ENCODE results near the gene LTO1. TPM values are rescaled to one million over a fixed set of nuclear protein-coding genes. Genes with fewer than 3 reads are reported as not detected.
"Not testable (repeated sequence)": the region's sequence is repeated elsewhere in the genome, so short reads cannot be mapped to it uniquely, and the experiment has no call there.

The LTO1 gene
- total RNA-seq, 1 donor from 2014 or later = 18.9 TPM

DNA sequence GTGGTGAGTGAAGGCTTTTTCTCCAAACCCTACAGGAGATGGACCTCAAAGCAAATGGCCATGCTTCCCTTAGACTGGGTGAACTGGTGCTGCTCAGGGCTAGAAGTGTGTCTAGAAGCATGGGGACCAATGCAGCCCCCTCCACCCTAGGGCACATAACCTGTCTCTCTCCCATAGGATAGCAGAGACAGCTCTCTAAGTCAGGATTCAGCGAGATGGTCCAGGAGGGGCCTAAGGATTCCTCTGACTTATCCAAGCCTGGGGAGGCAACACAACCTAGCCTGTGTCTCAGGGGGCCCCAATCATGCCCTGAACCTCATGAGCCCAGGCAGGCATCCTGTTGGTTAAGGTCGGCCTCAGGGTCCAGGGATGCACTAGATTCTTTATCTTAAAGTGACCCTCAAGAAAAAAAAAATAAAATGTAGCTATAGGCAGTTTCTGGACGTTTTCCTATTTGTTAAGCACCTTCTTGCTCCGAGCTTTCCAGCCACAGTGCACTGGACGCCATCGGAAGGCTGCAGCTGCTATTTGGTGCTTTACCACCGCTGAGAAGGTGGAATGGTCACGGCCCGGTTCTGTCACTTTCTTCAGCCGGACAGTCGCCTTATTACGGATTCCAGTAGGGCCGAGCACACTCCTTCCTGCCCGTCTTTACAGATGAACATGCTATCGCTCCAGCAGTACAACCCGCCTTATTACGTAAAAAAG is 39.2 kb downstream of the LTO1 start:
- no peak for DNase-seq (ENCODE audit: low read depth, low spot score)

DNA sequence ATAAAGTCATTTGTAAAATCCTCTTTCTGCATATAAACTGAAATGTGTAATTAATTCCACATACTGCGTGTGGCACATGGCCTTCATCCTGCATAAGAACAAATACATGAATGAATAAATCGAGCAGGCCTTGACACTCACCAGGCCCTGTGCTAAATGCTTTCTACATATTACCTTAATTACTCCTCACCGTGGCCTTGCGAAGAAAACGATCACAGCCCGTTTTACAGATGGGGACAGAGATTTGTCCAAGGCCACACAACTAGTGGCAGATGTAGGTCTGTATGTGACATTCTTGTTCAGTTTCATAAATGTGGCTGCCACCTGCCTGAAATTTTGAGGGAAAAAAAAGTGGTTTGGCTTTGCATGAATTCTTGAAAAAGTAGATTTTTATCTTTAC is 40.0 kb downstream of the LTO1 start:
- no peak for DNase-seq (ENCODE audit: low read depth, low spot score)

DNA sequence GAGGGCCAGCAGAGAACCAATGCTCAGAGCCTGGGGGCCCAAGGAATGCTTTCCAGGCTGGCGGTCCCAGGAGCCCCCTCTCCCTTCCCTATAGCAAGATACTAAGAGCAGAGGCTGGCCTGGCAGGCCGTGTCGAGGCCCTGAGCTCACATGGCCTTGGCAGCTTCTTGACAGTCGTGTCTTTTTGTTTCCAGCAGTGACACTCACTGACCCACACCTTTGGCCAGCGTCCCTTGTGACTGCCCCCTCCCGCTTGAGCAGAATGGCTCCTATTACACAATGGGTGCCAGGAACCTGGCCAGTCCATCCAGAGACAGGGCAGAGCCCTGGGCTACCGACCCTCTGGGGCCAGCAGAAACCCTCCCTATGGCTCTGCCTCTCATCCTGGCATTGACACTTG is 40.6 kb downstream of the LTO1 start:
- DNase-seq (ENCODE audit: low read depth, low spot score) = no peak

DNA sequence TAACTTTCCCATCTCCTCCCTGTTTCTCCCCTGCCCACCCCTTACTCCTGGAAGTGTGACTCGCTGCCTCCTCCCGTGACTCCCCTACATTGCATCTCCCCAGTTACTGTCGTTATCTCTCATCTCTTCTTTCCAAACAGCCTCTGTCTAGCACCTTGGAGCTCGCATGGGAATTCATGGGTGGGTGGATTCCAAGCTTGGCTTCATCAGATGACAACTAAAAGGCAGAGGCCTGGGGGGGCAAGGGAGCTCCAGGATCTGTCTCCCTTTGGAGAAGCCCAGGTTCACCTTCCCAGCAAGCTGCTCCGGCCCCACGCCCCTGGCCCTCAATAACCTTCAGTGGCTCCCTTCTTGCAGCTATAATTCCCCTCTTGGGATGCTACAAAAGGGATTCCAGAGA is 41.1 kb downstream of the LTO1 start:
- no peak for DNase-seq (ENCODE audit: low read depth, low spot score)

DNA sequence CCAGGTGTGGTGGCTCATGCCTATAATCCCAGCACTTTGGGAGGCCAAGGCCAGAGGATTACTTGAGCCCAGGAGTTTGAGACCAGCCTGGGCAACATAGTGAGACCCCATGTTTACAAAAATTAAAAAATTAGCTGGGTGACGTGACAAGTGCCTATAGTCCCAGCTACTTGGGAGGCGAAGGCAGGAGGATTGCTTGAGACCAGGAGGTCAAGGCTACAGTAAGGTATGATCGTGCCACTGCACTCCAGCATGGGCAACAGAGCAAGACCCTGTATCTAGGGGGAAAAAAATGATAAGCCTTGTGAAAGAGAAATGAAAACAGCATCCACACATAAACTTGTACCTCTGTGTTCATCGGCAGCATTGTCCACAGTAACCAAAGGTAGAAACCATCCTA is 42.3 kb downstream of the LTO1 start:
- DNase-seq (ENCODE audit: low read depth, low spot score) = no peak

DNA sequence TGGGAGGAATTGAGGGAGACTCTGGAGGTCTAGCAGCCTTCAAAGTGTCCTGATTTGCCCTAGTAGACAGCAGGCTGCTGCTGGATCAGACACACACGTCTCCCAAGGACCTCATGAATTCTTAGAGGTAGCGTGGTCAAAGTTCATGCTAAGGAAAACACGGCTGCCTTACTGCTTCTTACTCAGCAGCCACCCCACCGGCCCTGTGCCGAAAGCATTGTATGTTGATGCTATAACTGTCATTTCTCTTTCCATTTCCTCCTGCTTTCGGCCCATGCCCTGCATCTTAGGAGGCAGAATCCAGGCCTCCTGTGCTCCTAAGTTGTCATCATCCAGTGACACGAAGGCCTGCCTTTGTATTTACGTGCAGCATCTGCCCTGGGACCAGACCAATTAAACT is 44.7 kb downstream of the LTO1 start:
- no peak for DNase-seq (ENCODE audit: low read depth, low spot score)

DNA sequence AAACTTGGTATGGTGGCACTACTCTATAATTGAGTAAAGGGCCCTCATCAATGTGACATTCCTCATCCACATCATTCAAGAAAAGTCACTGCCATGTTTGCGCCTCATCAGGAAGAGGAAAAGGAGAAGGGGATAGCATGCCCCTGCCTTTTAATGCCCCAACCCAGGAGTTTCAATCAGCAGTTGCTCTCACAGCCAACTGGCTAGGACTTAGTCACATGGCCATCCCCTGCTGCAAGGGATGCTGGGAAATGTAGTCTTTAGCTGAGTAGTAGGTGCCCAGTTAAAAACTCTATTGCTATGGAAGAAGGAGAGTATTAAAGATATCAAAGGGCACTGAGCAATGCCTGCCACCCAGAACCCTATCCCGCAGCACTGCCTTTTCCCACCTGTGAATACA is 45.1 kb downstream of the LTO1 start:
- DNase-seq (ENCODE audit: low read depth, low spot score) = no peak

DNA sequence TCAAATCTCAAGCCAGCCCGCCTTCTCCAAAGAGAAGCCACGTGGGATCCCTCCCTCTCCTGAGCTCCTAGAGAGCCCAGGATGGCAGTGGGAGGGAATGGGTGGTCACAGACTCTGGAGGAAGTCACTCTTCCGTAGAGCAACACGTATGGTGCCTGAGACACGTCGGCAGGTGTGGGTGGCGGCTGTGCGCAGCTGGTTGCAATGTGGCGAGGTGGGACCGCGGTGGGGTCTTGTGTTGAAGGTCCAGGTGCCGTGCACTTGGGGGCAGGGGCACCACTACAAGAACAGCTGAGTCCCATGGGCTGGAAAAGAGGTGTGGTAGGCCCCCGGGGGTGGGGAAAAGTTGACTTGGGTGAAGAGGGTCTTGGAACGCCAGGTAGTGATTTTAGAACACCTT is 47.6 kb downstream of the LTO1 start:
- DNase-seq (ENCODE audit: low read depth, low spot score) = no peak

DNA sequence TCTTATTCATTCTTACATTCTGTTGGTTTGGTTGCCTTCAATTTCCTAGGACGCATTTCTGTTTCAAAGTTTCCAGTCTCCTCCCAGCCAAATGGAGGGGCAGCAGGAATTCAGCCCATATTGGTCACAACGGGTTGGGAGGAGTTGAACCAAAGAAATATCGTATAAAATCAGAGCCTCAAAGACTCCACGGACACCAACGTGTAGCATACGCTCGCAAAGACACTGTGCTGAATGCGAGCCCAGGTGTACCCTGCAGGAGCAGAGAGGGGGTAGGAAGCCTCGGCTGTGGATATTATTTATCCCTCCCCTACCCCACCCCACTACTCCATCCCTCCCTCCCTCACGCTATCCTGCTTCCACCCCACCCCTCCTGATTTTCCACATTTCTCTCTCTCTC is 49.7 kb downstream of the LTO1 start:
- no peak for DNase-seq (ENCODE audit: low read depth, low spot score)

DNA sequence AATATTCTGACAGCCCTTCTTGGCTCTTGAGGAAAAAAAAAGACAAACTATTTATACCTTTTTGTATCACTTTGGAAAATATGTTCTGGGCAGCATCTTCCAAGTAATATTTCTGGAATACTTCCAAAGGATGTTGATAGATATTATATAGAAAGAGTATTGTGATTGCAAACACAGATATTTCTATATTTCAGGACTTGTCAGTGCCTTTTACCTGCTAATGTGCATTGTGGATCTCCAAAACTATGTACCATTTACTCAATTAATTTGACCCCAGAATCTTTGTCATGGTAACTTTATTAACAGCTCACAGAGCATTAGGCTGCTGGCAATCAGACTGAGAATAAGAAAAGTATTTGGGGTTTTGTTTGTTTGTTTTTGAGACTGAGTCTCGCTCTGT is 50.9 kb downstream of the LTO1 start:
- DNase-seq (ENCODE audit: low read depth, low spot score) = no peak

DNA sequence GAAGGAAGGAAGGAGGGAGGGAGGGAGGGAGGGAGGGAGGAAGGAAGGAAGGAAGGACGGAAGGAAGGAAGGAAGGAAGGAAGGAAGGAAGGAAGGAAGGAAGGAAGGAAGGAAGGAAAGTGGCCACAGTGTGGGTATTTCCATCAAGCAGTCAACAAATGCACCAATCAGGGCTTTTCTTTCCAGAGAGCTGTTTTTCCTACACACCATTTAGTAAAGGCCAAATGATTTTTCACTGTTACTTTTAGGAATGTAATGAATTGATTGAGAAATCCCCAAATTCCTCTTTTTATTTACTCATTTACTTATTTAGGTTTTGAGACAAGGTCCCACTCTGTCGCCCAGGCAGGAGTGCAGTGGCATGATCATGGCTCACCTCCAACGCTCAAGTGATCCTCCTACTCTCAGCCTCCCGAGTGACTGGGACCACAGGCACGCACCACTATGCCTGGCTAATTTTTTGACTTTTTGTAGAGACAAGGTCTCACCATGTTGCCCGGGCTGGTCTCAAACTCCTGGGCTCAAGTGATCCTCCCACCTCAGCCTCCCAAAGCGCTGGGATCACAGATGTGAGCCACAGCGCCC is 53.0 kb downstream of the LTO1 start:
- not testable (repeated sequence) for DNase-seq (ENCODE audit: low read depth, low spot score)

DNA sequence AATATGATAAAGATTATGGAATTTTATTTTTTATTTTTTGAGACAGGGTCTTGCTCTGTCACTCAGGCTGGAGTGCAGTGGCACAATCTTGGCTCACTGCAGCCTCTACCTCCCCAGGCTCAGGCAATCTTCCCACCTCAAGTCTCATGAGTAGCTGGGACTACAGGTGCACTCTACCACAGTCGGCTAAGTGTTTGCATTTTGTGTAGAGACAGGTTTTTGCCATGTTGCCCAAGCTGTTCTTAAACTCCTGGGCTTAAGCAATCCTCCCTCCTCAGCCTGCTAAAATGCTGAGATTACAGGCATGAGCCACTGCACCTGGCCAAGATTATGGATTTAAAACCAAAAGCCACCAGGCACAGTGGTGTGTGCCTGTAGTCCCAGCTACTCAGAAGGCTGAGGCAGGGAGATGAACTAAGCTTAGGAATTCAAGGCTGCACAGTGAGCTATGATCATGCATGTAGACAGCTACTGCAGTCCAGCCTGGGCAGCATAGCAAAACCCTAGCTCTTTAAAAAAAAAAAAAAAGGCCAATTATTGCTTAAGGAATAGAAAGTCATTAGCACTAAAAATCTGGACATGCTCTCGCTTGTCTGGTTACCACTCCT is 54.4 kb downstream of the LTO1 start:
- no peak for DNase-seq (ENCODE audit: low read depth, low spot score)

DNA sequence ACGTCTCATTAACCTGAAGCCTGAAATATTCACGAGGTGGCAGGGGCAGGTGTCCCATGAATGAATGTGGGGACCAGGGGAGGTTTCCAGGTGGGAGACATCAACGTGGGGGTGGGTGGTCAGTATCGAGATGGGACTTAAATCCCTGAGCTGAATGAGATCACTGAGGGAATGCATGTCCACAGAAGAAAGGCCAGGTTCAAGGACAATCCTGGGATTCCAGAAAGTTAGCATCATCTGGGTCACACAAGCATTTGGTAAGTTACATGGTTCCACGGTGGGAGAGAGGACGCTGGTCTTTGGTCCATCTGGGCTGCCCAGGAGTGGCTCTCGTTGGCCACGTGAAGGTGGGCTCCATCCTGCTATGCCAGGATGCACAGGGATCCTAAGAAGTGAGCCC is 56.9 kb downstream of the LTO1 start:
- no peak for DNase-seq (ENCODE audit: low read depth, low spot score)

DNA sequence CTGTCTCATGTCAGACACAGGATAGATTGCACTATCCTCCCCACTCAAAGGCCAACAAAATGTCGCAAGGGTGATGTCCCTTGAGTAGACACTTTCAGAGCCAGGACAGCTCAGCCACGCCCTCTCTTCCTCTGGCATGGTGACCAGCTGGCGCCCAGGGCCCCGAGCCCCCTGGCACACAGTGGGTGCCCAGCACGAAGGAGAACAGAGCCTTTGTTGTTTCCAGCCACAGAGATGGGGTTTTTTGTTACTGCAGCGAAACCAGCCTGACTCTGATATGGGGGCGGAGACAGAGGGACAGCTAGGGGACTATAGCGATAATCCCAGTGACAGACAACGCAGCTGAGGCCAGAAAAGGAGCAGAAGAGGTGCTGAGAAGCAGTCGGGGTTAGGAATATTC is 57.5 kb downstream of the LTO1 start:
- no peak for DNase-seq (ENCODE audit: low read depth, low spot score)

DNA sequence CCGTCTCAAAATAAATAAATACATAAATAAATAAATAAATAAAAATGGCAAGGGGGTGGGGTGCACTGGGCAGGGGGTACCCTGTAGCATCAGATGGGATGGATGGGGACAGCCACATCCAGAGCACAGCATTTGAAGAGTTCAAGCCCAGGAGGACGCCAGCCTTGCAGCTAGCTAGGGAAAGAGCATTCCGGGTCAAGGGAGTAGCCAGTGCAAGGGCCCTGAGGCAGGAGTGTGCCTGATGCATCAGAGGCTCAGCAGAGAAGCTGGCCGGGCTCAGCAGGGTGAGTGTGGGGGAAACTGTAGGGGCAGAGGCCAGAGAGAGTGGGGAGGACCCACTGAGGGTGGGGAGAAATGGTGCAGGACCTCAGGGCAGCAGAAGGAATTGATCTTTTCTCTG is 57.9 kb downstream of the LTO1 start:
- no peak for DNase-seq (ENCODE audit: low read depth, low spot score)

Other genes starting within 250 kb of the LTO1 start
- not detected in 2 replicates for gene LINC01488, start 193.7 kb downstream of the LTO1 start, total RNA-seq
- gene CCND1, start 34.2 kb downstream of the LTO1 start, total RNA-seq = 318 and 349 TPM in 2 replicates
- not detected in 2 replicates for gene FGF19, start 28.7 kb upstream of the LTO1 start, total RNA-seq
- not detected in 2 replicates for gene FGF4, start 100.0 kb upstream of the LTO1 start, total RNA-seq
- not detected in 2 replicates for gene FGF3, start 144.1 kb upstream of the LTO1 start, total RNA-seq